Neural cell (in vitro differentiated cells): ENCODE measurements around the gene MAD1L1. TPM values are rescaled to one million over a fixed set of nuclear protein-coding genes. Genes with fewer than 3 reads are reported as not detected.

Source experiments
- H2AFZ ChIP-seq: fragments of 200-600, 300-800 bp; sonication (generic), shearing (Covaris generic); 2 replicates; pipeline ENCODE4 v1.6.0; 2014; ENCODE audit warnings: low read depth, mild to moderate bottlenecking, antibody characterized with exemption, low read length, moderate library complexity
- H3F3A ChIP-seq: fragments of 200-600 bp; shearing (Covaris generic); 2 replicates; pipeline ENCODE4 v1.6.1; 2016; ENCODE audit warnings: mild to moderate bottlenecking, moderate library complexity, mixed read lengths, antibody characterized with exemption, low read length; ENCODE audit not compliant: insufficient read depth, poor library complexity, severe bottlenecking
- H3K27ac ChIP-seq: fragments of 200-600, 300-800 bp; sonication (generic), shearing (Covaris generic); 2 replicates; pipeline ENCODE4 v1.5.1; 2014; ENCODE audit warnings: mild to moderate bottlenecking, low read length, moderate library complexity
- H3K27me3 ChIP-seq: fragments of 300-800, 200-600 bp; sonication (generic), shearing (Covaris generic); 2 replicates; pipeline ENCODE4 v1.6.0; 2014; ENCODE audit warnings: mild to moderate bottlenecking, low read depth, low read length, moderate library complexity; ENCODE audit not compliant: insufficient read depth
- H3K36me3 ChIP-seq: fragments of 300-800, 200-600 bp; sonication (generic), shearing (Covaris generic); 2 replicates; pipeline ENCODE4 v1.5.1; 2014; ENCODE audit warnings: mild to moderate bottlenecking, antibody characterized with exemption, low read length, moderate library complexity; ENCODE audit not compliant: insufficient read depth
- H3K4me2 ChIP-seq: fragments of 300-800, 200-600 bp; sonication (generic), shearing (Covaris generic); 2 replicates; pipeline ENCODE4 v1.6.0; 2014; ENCODE audit warnings: mild to moderate bottlenecking, low read length
- H3K4me3 ChIP-seq: fragments of 300-800, 200-600 bp; sonication (generic), shearing (Covaris generic); 2 replicates; pipeline ENCODE4 v1.5.1; 2014; ENCODE audit warnings: mild to moderate bottlenecking, low read length, moderate library complexity
- H3K79me2 ChIP-seq: fragments of 200-600 bp; shearing (Covaris generic); replicated peaks from 2 replicates; pipeline ENCODE4 v1.6.0; 2014; ENCODE audit warnings: mild to moderate bottlenecking, low read length, moderate library complexity; ENCODE audit not compliant: insufficient read depth
- H3K9ac ChIP-seq: fragments of 300-800, 200-600 bp; sonication (generic), shearing (Covaris generic); 2 replicates; pipeline ENCODE4 v1.6.1; 2016; ENCODE audit warnings: mild to moderate bottlenecking, low read length, mixed read lengths
- H3K9me2 ChIP-seq: fragments of 200-600 bp; shearing (Covaris generic); 2 replicates; pipeline ENCODE4 v1.6.1; 2016; ENCODE audit warnings: mild to moderate bottlenecking, low read length, mixed read lengths; ENCODE audit not compliant: insufficient read depth
- H3K9me3 ChIP-seq: fragments of 200-600, 300-800 bp; sonication (generic), shearing (Covaris generic); 2 replicates; pipeline ENCODE4 v1.6.1; 2016; ENCODE audit warnings: mild to moderate bottlenecking, mixed run types, low read length, moderate library complexity, mixed read lengths
- H4K20me1 ChIP-seq: fragments of 200-600 bp; shearing (Covaris generic); 2 replicates; pipeline ENCODE4 v1.6.1; 2016; ENCODE audit warnings: mild to moderate bottlenecking, mixed run types; ENCODE audit not compliant: insufficient read depth
- CTCF ChIP-seq: fragments of 450-650 bp; IDR thresholded peaks from 2 replicates; pipeline ENCODE4 v1.5.1; 2014; ENCODE audit warnings: antibody characterized with exemption, mild to moderate bottlenecking, moderate library complexity; ENCODE audit not compliant: poor library complexity, severe bottlenecking
- EP300 ChIP-seq: fragments of 450-650 bp; conservative IDR thresholded peaks from 2 replicates; pipeline ENCODE4 v1.6.1; 2014; ENCODE audit warnings: antibody characterized with exemption, mild to moderate bottlenecking, moderate library complexity; ENCODE audit not compliant: poor library complexity, severe bottlenecking
- EZH2 ChIP-seq: fragments of 200-600, 300-800 bp; shearing (Covaris generic), sonication (generic); IDR thresholded peaks from 2 replicates; pipeline ENCODE4 v1.6.1; 2014; ENCODE audit warnings: antibody characterized with exemption, low read length, borderline replicate concordance, mild to moderate bottlenecking; ENCODE audit not compliant: insufficient read depth, poor library complexity, severe bottlenecking
- MXI1 ChIP-seq: fragments of 450-650 bp; conservative IDR thresholded peaks from 2 replicates; pipeline ENCODE4 v1.6.1; 2014; ENCODE audit warnings: antibody characterized with exemption, mild to moderate bottlenecking; ENCODE audit not compliant: poor library complexity, severe bottlenecking
- POLR2AphosphoS5 ChIP-seq: IDR thresholded peaks from 2 replicates; pipeline ENCODE4 v1.6.1; 2012
- RAD21 ChIP-seq: fragments of 450-650 bp; conservative IDR thresholded peaks from 2 replicates; pipeline ENCODE4 v1.6.1; 2014; ENCODE audit warnings: antibody characterized with exemption, mild to moderate bottlenecking, moderate library complexity
- SMC3 ChIP-seq: fragments of 450-650 bp; conservative IDR thresholded peaks from 2 replicates; pipeline ENCODE4 v1.6.1; 2014; ENCODE audit warnings: antibody characterized with exemption, mild to moderate bottlenecking, moderate library complexity; ENCODE audit not compliant: poor library complexity
- TAF1 ChIP-seq: IDR thresholded peaks from 2 replicates; pipeline ENCODE4 v1.6.1; 2012; ENCODE audit warnings: low read depth
- polyA plus RNA-seq: library from polyadenylated mRNA; depleted of rRNA; stranded (reverse); fragments of >200 nt; gene quantifications from 2 replicates; pipeline ENCODE4 v1.2.3, GENCODE V29; 2014
- TF ChIP-seq, protein P1 (sequence below): IDR thresholded peaks from 2 replicates; pipeline ENCODE4 v1.6.1; 2012; ENCODE audit warnings: borderline replicate concordance

The MAD1L1 gene
- polyA plus RNA-seq, 1 donor from 2014 or later = 31.4 TPM

GRCh38 chr7:1995426-1995825 is 237.3 kb downstream of the MAD1L1 start:
- Histone ChIP-seq H2AFZ (no peak overlapping the region), H3F3A (no peaks in the 10 kb centered on the region), H4K20me1 (no peaks in the 10 kb centered on the region), H3K27me3 (no peaks in the 10 kb centered on the region), H3K27ac (no peak overlapping the region), H3K4me3 (no peak overlapping the region), H3K9me2 (no peaks in the 10 kb centered on the region), H3K36me3 (no peaks in the 10 kb centered on the region), H3K9ac (no peak overlapping the region), H3K9me3 (no peaks in the 10 kb centered on the region), H3K79me2 (no peaks in the 10 kb centered on the region), H3K4me2 (no peak overlapping the region)
- TF ChIP-seq RAD21 (no peak), EP300 (no peak), CTCF (no peak), POLR2AphosphoS5 (no peak), SMC3 (no peak), EZH2 (no peak), MXI1 (no peak), TAF1 (no peak)
- TF ChIP-seq, protein P1, sequence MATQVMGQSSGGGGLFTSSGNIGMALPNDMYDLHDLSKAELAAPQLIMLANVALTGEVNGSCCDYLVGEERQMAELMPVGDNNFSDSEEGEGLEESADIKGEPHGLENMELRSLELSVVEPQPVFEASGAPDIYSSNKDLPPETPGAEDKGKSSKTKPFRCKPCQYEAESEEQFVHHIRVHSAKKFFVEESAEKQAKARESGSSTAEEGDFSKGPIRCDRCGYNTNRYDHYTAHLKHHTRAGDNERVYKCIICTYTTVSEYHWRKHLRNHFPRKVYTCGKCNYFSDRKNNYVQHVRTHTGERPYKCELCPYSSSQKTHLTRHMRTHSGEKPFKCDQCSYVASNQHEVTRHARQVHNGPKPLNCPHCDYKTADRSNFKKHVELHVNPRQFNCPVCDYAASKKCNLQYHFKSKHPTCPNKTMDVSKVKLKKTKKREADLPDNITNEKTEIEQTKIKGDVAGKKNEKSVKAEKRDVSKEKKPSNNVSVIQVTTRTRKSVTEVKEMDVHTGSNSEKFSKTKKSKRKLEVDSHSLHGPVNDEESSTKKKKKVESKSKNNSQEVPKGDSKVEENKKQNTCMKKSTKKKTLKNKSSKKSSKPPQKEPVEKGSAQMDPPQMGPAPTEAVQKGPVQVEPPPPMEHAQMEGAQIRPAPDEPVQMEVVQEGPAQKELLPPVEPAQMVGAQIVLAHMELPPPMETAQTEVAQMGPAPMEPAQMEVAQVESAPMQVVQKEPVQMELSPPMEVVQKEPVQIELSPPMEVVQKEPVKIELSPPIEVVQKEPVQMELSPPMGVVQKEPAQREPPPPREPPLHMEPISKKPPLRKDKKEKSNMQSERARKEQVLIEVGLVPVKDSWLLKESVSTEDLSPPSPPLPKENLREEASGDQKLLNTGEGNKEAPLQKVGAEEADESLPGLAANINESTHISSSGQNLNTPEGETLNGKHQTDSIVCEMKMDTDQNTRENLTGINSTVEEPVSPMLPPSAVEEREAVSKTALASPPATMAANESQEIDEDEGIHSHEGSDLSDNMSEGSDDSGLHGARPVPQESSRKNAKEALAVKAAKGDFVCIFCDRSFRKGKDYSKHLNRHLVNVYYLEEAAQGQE = no peak

DNA sequence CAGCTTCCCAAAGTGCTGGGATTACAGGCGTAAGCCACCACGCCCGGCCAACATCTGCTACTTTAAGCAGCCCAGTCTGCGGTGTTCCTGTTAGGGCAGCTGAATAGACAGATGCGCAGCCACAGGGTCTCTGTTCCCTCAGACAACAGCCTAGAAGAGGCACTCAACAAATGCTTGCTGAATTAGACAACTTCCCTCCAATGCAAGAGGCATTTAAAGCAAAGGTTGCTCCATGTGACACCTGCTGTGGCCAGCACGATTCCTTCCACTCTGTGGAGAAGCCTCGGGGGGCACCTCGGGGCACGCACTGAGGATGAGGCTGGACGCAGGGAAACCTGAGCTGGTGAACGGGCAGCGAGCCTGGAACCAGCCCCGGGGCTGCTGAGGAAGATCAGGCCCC is 237.8 kb downstream of the MAD1L1 start:
- TF ChIP-seq, protein P1 = no peak
- no peak for TF ChIP-seq RAD21
- no peak for TF ChIP-seq POLR2AphosphoS5
- H4K20me1 ChIP-seq = no peaks in the 10 kb centered on the region

More for the DNA sequence above, 237.8 kb downstream of the MAD1L1 start:
- Histone ChIP-seq H3K36me3 (no peaks in the 10 kb centered on the region), H3K79me2 (no peaks in the 10 kb centered on the region), H3K27me3 (no peaks in the 10 kb centered on the region), H3F3A (no peaks in the 10 kb centered on the region), H3K27ac (no peak overlapping the region), H3K9ac (no peak overlapping the region), H2AFZ (no peak overlapping the region), H3K9me3 (no peaks in the 10 kb centered on the region), H3K4me3 (no peak overlapping the region), H3K4me2 (no peak overlapping the region), H3K9me2 (no peaks in the 10 kb centered on the region)
